Gastrocnemius medialis (tissue), 4 donors: ENCODE measurements around the gene LAYN. TPM values are rescaled to one million over a fixed set of nuclear protein-coding genes. Genes with fewer than 3 reads are reported as not detected.

Experiments
- ATAC-seq, 2 donors: fragments of 150-250 bp; one replicate each; pipeline ENCODE4 v1.9.1; 2016
- DNase-seq, 2 donors: peaks; one replicate each; pipeline ENCODE4 v3.0.0-alpha.2; 2019
- H3K27ac ChIP-seq, 4 donors: fragments of 200-600 bp; sonication (generic); 1 replicate in 1 of 4; 2 replicates in 3 of 4; pipeline ENCODE4 v1.5.1; 2016 to 2018; ENCODE audit warnings: mild to moderate bottlenecking in 2 of 4, moderate library complexity in 1 of 4
- H3K27me3 ChIP-seq, 3 donors: fragments of 200-600 bp; sonication (generic) in 2 of 3; 1 replicate in 1 of 3; 2 replicates in 2 of 3; pipeline versions ENCODE4 v1.5.1 to v1.6.0; 2016 to 2019; ENCODE audit warnings: mild to moderate bottlenecking in 1 of 3, moderate library complexity in 1 of 3
- H3K36me3 ChIP-seq, 2 donors: fragments of 200-600 bp; sonication (generic) in 1 of 2; one replicate each; pipeline ENCODE4 v1.5.1; 2017 to 2018
- H3K4me1 ChIP-seq, 2 donors: fragments of 200-600 bp; sonication (generic) in 1 of 2; one replicate each; pipeline ENCODE4 v1.5.1; 2016 to 2017; ENCODE audit warnings: mild to moderate bottlenecking in 2 of 2
- H3K4me3 ChIP-seq, 4 donors: fragments of 200-600 bp; sonication (generic) in 3 of 4; 1 replicate in 1 of 4; 2 replicates in 3 of 4; pipeline ENCODE4 v1.5.1; 2016 to 2019; ENCODE audit warnings: mild to moderate bottlenecking in 2 of 4
- H3K9me3 ChIP-seq, 3 donors: fragments of 200-600 bp; sonication (generic) in 2 of 3; 1 replicate in 1 of 3; 2 replicates in 2 of 3; pipeline ENCODE4 v1.5.1; 2016 to 2019
- CTCF ChIP-seq, 5 experiments: fragments of 450-650 bp in 3 of 5; fragments of 200-600 bp in 2 of 5; sonication (generic) in 2 of 5; IDR thresholded peaks in 4 of 5; conservative IDR thresholded peaks in 1 of 5; 1 replicate in 4 of 5; 2 replicates in 1 of 5; pipeline ENCODE4 v1.5.1; 2016 to 2019; ENCODE audit warnings: antibody characterized with exemption in 5 of 5, mild to moderate bottlenecking in 3 of 5, moderate library complexity in 3 of 5
- POLR2A ChIP-seq, 2 donors: fragments of 450-650 bp; IDR thresholded peaks; one replicate each; pipeline ENCODE4 v1.6.1; 2017; ENCODE audit warnings: antibody characterized with exemption in 2 of 2, mild to moderate bottlenecking in 2 of 2, moderate library complexity in 2 of 2
- in situ Hi-C, 4 donors: fragments of 200-750 bp; cut with MboI; loops; one replicate each; pipeline versions ENCODE4 v1.15.0 to v1.8.0; 2017; ENCODE audit warnings: low sequenced_read_pairs in 4 of 4
- intact Hi-C: fragments of 100-400 bp; cut with DNase I; formaldehyde crosslinking; loops from one replicate; pipeline ENCODE4 v1.15.1; 2023; ENCODE audit warnings: low total_unique reads
- total RNA-seq, 4 donors: library from RNA; depleted of rRNA; stranded (reverse); fragments of >200 nt; gene quantifications; one replicate each; pipeline versions ENCODE4 v1.1.0 to v1.2.3, GENCODE V29; 2016

LAYN gene
- total RNA-seq, 4 donors from 2014 or later: 0.46 to 3.7 (median 0.72) TPM; not detected in 1

- no peaks in the 10 kb centered on the region for H3K36me3 ChIP-seq
- no peak for TF ChIP-seq POLR2A (IDR thresholded peaks at IDR 0.05)
- no peak for TF ChIP-seq CTCF (IDR thresholded peaks at IDR 0.05 in 4 of 5, conservative IDR thresholded peaks at IDR 0.05 in 1 of 5)
- peaks cover 14 to 16% of the 10 kb centered on the region in 2 donors for H3K4me1 ChIP-seq
- DNase-seq (no peak), ATAC-seq (no peak)
- no peaks in the 10 kb centered on the region for H3K27me3 ChIP-seq
- in situ Hi-C loops (no loop called here), intact Hi-C loops (no loop called here)
- no peak overlapping the region for H3K4me3 ChIP-seq
- H3K27ac ChIP-seq: no peak overlapping the region
- H3K9me3 ChIP-seq: no peaks in the 10 kb centered on the region
These were observed 8.0 kb downstream of the LAYN start for GRCh38 chr11:111548525-111548924.

- TF ChIP-seq CTCF (IDR thresholded peaks at IDR 0.05 in 4 of 5, conservative IDR thresholded peaks at IDR 0.05 in 1 of 5) (no peak), POLR2A (IDR thresholded peaks at IDR 0.05) (no peak)
- ATAC-seq (no peak), DNase-seq (no peak)
- in situ Hi-C loops (no loop called here), intact Hi-C loops (no loop called here)
- Histone ChIP-seq H3K27me3 (no peaks in the 10 kb centered on the region), H3K27ac (no peak overlapping the region), H3K9me3 (no peaks in the 10 kb centered on the region), H3K4me1 (peaks cover 14 to 16% of the 10 kb centered on the region in 2 donors), H3K36me3 (no peaks in the 10 kb centered on the region), H3K4me3 (no peak overlapping the region)
These were observed 8.8 kb downstream of the LAYN start for GRCh38 chr11:111549196-111549868.

GRCh38 chr11:111549869-111550203 lies 9.3 kb downstream of the LAYN start:
- Histone ChIP-seq H3K36me3 (no peaks in the 10 kb centered on the region), H3K27ac (no peak overlapping the region)
- no peak for ATAC-seq

GRCh38 chr11:111550258-111550657 lies 9.7 kb downstream of the LAYN start:
- peaks cover 14 to 16% of the 10 kb centered on the region in 2 donors for H3K4me1 ChIP-seq
- H3K36me3 ChIP-seq: no peaks in the 10 kb centered on the region
- ATAC-seq: no peak
- H3K27me3 ChIP-seq: no peaks in the 10 kb centered on the region
- in situ Hi-C loops (no loop called here), intact Hi-C loops (no loop called here)
- H3K4me3 ChIP-seq: no peak overlapping the region
- DNase-seq: no peak
- no peaks in the 10 kb centered on the region for H3K9me3 ChIP-seq
- no peak overlapping the region for H3K27ac ChIP-seq
- no peak for TF ChIP-seq CTCF (IDR thresholded peaks at IDR 0.05 in 4 of 5, conservative IDR thresholded peaks at IDR 0.05 in 1 of 5)
- TF ChIP-seq POLR2A (IDR thresholded peaks at IDR 0.05): no peak

More at GRCh38 chr11:111549869-111550203, 9.3 kb downstream of the LAYN start:
- no peak overlapping the region for H3K4me3 ChIP-seq
- intact Hi-C loops (no loop called here), in situ Hi-C loops (no loop called here)
- TF ChIP-seq CTCF (IDR thresholded peaks at IDR 0.05 in 4 of 5, conservative IDR thresholded peaks at IDR 0.05 in 1 of 5): no peak
- no peak for TF ChIP-seq POLR2A (IDR thresholded peaks at IDR 0.05)
- H3K27me3 ChIP-seq: no peaks in the 10 kb centered on the region
- peaks cover 14 to 16% of the 10 kb centered on the region in 2 donors for H3K4me1 ChIP-seq
- no peak for DNase-seq
- H3K9me3 ChIP-seq: no peaks in the 10 kb centered on the region

GRCh38 chr11:111554532-111554931 lies 14.0 kb downstream of the LAYN start:
- H3K4me3 ChIP-seq: no peak overlapping the region
- ATAC-seq (no peak), DNase-seq (no peak)
- intact Hi-C loops: no loop called here
- H3K27me3 ChIP-seq: no peaks in the 10 kb centered on the region
- TF ChIP-seq CTCF (IDR thresholded peaks at IDR 0.05 in 4 of 5, conservative IDR thresholded peaks at IDR 0.05 in 1 of 5) (no peak), POLR2A (IDR thresholded peaks at IDR 0.05) (no peak)
- peaks cover 0 to 2% of the 10 kb centered on the region in 2 donors for H3K4me1 ChIP-seq
- no peaks in the 10 kb centered on the region for H3K9me3 ChIP-seq
- no peak overlapping the region for H3K27ac ChIP-seq
- H3K36me3 ChIP-seq: no peaks in the 10 kb centered on the region
- in situ Hi-C loops: no loop called here
